Measurements from ENCODE around the gene MACROH2A2. TPM values are rescaled to one million over a fixed set of nuclear protein-coding genes. Genes with fewer than 3 reads are reported as not detected.
"Not testable (repeated sequence)": the region's sequence is repeated elsewhere in the genome, so short reads cannot be mapped to it uniquely, and the experiment has no call there.

Gene MACROH2A2
- total and polyA plus RNA-seq, 10 donors = 1.2 to 4.9 (median 3.1) TPM

- intact Hi-C loops (cut with DNase I; ENCODE audit: low total_unique reads) = no loop called here
- peaks cover 0 to 21% (median 0%) of the 10 kb centered on the region in 7 donors for H3K27me3 ChIP-seq (replicated peaks in 1 of 7)
- TF ChIP-seq POLR2AphosphoS5 (IDR thresholded peaks at IDR 0.05) (no peak), POLR2A (IDR thresholded peaks at IDR 0.05) (no peak)
- TF ChIP-seq, protein P1, sequence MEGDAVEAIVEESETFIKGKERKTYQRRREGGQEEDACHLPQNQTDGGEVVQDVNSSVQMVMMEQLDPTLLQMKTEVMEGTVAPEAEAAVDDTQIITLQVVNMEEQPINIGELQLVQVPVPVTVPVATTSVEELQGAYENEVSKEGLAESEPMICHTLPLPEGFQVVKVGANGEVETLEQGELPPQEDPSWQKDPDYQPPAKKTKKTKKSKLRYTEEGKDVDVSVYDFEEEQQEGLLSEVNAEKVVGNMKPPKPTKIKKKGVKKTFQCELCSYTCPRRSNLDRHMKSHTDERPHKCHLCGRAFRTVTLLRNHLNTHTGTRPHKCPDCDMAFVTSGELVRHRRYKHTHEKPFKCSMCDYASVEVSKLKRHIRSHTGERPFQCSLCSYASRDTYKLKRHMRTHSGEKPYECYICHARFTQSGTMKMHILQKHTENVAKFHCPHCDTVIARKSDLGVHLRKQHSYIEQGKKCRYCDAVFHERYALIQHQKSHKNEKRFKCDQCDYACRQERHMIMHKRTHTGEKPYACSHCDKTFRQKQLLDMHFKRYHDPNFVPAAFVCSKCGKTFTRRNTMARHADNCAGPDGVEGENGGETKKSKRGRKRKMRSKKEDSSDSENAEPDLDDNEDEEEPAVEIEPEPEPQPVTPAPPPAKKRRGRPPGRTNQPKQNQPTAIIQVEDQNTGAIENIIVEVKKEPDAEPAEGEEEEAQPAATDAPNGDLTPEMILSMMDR (IDR thresholded peaks at IDR 0.05 in 8 of 11, conservative IDR thresholded peaks at IDR 0.05 in 3 of 11) = no peak
- H3K4me3 ChIP-seq = no peak overlapping the region
- no peak for DNase-seq
- WGBS, 5 donors = 83 to 90% (median 86%) methylated on average over 2 of the region's 2 CpGs
- no peaks in the 10 kb centered on the region for H3K4me1 ChIP-seq
- no peaks in the 10 kb centered on the region for H3K36me3 ChIP-seq
- H3K9me3 ChIP-seq = peaks cover 0 to 36% (median 19%) of the 10 kb centered on the region in 8 donors
- no peak overlapping the region for H3K27ac ChIP-seq
These were observed 11.6 kb upstream of the MACROH2A2 start for GRCh38 chr10:70041016-70041415.

DNA sequence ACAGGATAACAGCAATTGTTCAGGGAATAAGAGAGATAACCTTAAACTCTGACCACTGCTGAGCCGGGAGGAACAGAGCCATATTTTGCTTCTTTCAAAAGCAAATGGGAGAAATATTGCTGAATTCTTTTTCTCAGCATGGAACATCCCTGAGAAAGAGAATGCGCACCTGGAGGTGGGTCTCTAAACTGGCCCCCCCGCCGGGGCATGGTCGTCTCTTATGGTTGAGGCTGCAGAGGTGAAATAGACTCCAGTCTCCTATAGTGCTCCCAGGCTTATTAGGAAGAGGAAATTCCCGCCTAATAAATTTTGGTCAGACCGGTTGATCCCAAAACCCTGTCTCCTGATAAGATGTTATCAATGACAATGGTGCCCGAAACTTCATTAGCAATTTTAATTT lies 10.9 kb upstream of the MACROH2A2 start:
- Histone ChIP-seq H3K9me3 (peaks cover 0 to 36% (median 19%) of the 10 kb centered on the region in 8 donors), H3K27me3 (replicated peaks in 1 of 7) (peaks cover 0 to 21% (median 0%) of the 10 kb centered on the region in 7 donors)
- H3K27ac ChIP-seq; intact Hi-C loops (cut with DNase I; ENCODE audit: low total_unique reads); H3K4me1 ChIP-seq; H3K4me3 ChIP-seq; H3K36me3 ChIP-seq; DNase-seq: not testable (repeated sequence)
- WGBS, 5 donors = 47 to 66% (median 57%) methylated on average over 8 of the region's 8 CpGs

GRCh38 chr10:70047066-70047465 lies 5.6 kb upstream of the MACROH2A2 start:
- H3K27ac ChIP-seq; H3K4me3 ChIP-seq; H3K36me3 ChIP-seq; DNase-seq; intact Hi-C loops (cut with DNase I; ENCODE audit: low total_unique reads); H3K4me1 ChIP-seq: not testable (repeated sequence)
- H3K9me3 ChIP-seq = peaks cover 0 to 14% (median 5%) of the 10 kb centered on the region in 8 donors
- peaks cover 0 to 36% (median 16%) of the 10 kb centered on the region in 7 donors for H3K27me3 ChIP-seq (replicated peaks in 1 of 7)
- WGBS, 5 donors = 89 to 99% (median 97%) methylated on average over 4 of the region's 4 CpGs

DNA sequence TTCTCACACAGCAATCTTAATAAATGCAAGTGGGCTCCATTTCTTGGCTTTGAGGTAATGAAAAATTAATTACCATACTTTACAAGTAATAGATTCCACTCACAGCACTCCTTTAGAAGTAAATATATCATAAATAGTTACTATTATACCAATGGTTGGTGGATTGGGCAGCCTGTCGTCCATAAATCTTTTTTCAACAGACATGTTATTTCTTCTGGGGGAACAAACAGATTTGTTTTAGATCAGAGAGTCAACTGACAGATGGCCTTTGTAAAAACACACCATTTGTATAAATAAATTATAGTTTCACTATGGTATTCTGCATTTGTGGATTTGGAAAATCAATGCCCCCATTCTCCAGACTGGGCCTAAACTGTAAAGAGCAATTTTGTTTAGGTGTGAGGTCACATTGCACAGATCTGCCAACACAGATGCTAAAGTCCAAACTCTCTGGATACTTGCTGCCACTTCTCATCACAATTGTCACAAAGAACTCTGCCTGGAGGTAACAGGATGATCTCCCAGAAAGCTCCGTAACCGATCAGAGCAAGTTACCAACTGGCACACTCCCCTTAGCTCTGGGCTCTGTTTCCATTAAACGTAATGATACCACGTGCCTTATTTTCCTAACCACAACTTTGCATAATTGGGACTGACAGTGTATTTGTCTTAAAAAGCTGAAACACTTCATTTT lies 4.5 kb upstream of the MACROH2A2 start:
- Histone ChIP-seq H3K27me3 (replicated peaks in 1 of 7) (peaks cover 0 to 41% (median 27%) of the 10 kb centered on the region in 7 donors), H3K4me1 (peaks cover 6 to 13% (median 11%) of the 10 kb centered on the region in 6 donors), H3K9me3 (peaks cover 0 to 5% (median 0%) of the 10 kb centered on the region in 8 donors), H3K4me3 (no peak overlapping the region), H3K27ac (no peak overlapping the region), H3K36me3 (no peaks in the 10 kb centered on the region)
- no peak for TF ChIP-seq POLR2A (IDR thresholded peaks at IDR 0.05)
- TF ChIP-seq POLR2AphosphoS5 (IDR thresholded peaks at IDR 0.05) = no peak
- TF ChIP-seq, protein P1 (IDR thresholded peaks at IDR 0.05 in 8 of 11, conservative IDR thresholded peaks at IDR 0.05 in 3 of 11) = no peak
- WGBS, 5 donors = 75 to 89% (median 78%) methylated on average over 5 of the region's 5 CpGs
- no peak for DNase-seq
- intact Hi-C loops (cut with DNase I; ENCODE audit: low total_unique reads) = no loop called here

DNA sequence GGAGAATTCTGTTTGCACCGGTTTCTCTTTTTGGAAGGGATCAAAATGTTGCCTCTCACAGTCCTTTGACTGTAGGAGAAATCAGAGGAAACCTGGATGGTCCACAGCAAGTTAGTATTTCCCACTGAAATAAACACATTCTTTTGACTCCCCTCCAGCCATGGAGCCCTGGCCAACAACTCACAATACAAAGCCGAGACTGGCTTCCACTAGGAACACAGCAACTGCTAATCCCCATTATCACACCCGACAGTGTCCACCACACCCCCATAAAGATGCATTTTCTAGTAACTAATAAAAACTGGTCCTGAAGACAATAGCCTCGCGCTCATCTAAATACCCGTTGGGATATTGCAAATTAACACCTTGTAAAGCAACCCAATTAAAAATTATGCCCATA lies 798 bp upstream of the MACROH2A2 start:
- 67 to 83% (median 71%) methylated on average over 6 of the region's 6 CpGs for WGBS, 5 donors
- intact Hi-C loops (cut with DNase I; ENCODE audit: low total_unique reads) = no loop called here
- TF ChIP-seq, protein P1 (IDR thresholded peaks at IDR 0.05 in 8 of 11, conservative IDR thresholded peaks at IDR 0.05 in 3 of 11) = no peak
- TF ChIP-seq POLR2A (IDR thresholded peaks at IDR 0.05) = no peak
- TF ChIP-seq POLR2AphosphoS5 (IDR thresholded peaks at IDR 0.05) = no peak
- Histone ChIP-seq H3K27ac (no peak overlapping the region), H3K4me3 (peak overlapping the region in 1 of 8 donors; percentile 73), H3K36me3 (no peaks in the 10 kb centered on the region), H3K4me1 (peaks cover 6 to 25% (median 20%) of the 10 kb centered on the region in 6 donors), H3K27me3 (replicated peaks in 1 of 7) (peaks cover 0 to 62% (median 39%) of the 10 kb centered on the region in 7 donors), H3K9me3 (no peaks in the 10 kb centered on the region)
- DNase-seq = no peak
